ENCODE measurements around the gene ITCH. TPM values are rescaled to one million over a fixed set of nuclear protein-coding genes. Genes with fewer than 3 reads are reported as not detected.
"Not testable (repeated sequence)": the region's sequence is repeated elsewhere in the genome, so short reads cannot be mapped to it uniquely, and the experiment has no call there.

Gene ITCH
- total RNA-seq, 1 donor from 2014 or later: 42.7 TPM

DNA sequence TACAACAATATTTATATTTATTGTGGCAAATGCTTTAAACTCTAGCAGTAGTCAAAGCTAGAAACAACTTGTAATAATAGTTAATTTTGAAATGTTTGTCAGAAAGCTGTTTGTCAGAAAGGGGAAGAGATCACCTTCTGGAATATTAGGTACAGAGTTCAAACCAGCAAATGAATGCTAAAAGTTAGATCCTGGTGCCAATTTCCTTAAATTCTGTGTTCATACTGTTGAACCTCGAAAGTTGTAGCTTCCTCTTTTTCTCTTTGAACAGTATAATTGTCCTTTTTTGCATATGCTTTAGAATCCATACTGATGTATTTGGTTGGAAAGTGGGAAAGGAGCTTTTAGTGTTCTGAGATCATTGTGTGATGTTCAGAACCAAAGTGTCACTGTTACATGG, 22.4 kb downstream of the ITCH start:
- TF ChIP-seq, protein P1, sequence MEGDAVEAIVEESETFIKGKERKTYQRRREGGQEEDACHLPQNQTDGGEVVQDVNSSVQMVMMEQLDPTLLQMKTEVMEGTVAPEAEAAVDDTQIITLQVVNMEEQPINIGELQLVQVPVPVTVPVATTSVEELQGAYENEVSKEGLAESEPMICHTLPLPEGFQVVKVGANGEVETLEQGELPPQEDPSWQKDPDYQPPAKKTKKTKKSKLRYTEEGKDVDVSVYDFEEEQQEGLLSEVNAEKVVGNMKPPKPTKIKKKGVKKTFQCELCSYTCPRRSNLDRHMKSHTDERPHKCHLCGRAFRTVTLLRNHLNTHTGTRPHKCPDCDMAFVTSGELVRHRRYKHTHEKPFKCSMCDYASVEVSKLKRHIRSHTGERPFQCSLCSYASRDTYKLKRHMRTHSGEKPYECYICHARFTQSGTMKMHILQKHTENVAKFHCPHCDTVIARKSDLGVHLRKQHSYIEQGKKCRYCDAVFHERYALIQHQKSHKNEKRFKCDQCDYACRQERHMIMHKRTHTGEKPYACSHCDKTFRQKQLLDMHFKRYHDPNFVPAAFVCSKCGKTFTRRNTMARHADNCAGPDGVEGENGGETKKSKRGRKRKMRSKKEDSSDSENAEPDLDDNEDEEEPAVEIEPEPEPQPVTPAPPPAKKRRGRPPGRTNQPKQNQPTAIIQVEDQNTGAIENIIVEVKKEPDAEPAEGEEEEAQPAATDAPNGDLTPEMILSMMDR (conservative IDR thresholded peaks at IDR 0.05; ENCODE audit: low read depth, low read length): no peak
- H3K4me3 ChIP-seq (ENCODE audit: low read depth, low read length): no peak overlapping the region
- no peak for DNase-seq (ENCODE audit: low read depth)

DNA sequence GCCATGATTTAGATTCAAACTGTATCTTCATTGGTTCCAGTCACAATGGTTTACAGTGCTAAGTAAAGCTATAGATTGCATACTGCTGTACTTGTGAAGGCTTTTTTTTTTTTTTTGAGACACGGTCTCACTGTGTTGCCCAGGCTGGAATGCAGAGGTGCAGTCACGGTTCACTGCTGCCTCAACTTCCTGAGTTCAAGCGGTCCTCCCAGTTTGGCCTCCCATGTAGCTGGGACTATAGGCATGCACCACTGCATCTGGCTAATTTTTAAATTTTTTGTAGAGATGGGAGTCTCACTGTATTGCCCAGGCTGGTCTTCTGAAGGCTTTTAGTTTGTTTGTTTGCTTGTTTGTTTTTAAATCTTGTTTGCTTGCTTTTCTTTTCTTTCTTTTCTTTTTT, 24.9 kb downstream of the ITCH start:
- H3K4me3 ChIP-seq (ENCODE audit: low read depth, low read length): no peak overlapping the region
- DNase-seq (ENCODE audit: low read depth): no peak
- TF ChIP-seq, protein P1 (conservative IDR thresholded peaks at IDR 0.05; ENCODE audit: low read depth, low read length): no peak

DNA sequence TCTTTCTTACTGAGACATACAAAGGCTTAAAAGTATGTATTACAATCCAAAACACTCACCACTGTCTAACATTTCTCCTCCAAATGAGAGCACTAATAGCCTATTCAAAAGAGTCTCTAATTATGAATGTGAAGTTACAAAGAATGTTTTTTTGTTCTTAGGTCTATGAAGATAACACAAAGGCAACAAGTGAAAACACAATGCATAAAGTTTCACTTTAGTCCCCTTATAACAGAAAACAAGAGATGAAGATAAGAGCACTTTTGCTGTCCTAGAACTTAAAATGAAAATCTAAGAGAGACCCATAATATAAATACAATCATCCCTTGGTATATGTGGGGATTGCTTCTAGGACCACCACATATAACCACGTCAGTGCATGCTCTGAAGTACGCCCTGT, 25.6 kb downstream of the ITCH start:
- TF ChIP-seq, protein P1 (conservative IDR thresholded peaks at IDR 0.05; ENCODE audit: low read depth, low read length): no peak
- H3K4me3 ChIP-seq (ENCODE audit: low read depth, low read length): no peak overlapping the region
- DNase-seq (ENCODE audit: low read depth): no peak

DNA sequence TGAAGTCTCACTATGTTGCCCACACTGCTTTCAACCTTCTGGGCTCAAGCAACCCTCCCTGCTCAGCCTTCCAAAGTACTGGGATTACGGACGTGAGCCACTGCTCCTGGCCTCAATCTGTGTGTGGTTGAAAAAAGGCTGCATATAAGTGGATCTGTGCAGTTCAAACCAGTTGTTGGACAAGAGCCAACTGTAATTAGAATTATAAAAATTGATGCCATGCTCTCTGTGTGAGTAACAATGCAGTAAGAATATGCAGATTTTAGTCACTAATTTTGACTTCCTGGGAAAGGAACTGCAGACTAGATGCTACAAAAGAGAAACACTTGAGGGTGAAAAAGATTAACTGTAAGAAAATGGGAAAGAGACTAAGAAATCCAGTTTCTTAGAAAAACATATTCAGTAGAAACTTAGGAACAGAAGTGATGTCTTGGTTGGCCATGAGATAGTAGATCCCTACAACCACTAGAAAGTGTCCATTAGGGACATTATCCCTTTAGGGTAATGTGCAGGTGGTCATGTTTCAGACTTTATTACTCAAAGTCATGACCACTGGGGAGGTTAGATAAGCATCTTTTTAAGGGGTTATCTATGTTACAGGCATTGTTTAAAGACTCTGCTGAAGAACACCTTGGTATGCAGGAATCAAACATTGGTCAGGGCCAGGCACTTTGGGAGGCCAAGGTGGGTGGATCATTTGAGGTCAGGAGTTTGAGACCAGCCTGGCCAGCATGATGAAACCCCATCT, 26.3 kb downstream of the ITCH start:
- no peak for DNase-seq (ENCODE audit: low read depth)
- TF ChIP-seq, protein P1 (conservative IDR thresholded peaks at IDR 0.05; ENCODE audit: low read depth, low read length): no peak
- H3K4me3 ChIP-seq (ENCODE audit: low read depth, low read length): no peak overlapping the region

DNA sequence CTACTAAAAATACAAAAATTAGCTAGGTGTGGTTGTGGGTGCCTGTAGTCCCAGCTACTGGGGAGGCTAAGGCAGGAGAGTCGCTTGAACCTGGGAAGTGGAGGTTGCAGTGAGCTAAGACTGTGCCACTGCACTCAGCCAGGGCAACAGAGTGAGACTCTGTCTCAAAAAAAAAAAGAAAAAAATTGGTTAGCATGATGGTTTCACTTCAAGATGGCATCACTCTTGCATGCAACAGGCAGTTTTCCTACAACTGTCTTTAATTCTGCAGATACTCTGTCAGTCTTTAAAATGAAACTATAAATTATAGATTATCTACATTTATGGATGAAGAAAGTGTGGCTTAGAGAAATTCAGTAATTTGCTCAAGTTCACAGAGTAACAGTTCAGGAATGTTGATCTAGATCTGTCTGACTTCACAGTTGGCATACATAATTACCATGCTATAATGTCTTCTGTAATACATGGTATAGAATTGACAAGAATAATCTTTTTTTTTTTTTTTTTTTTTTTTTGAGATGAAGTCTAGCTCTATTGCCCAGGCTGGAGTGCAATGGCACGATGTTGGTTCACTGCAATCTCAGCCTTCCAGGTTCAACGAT, 27.0 kb downstream of the ITCH start:
- H3K4me3 ChIP-seq (ENCODE audit: low read depth, low read length): no peak overlapping the region
- TF ChIP-seq, protein P1 (conservative IDR thresholded peaks at IDR 0.05; ENCODE audit: low read depth, low read length): no peak
- no peak for DNase-seq (ENCODE audit: low read depth)

DNA sequence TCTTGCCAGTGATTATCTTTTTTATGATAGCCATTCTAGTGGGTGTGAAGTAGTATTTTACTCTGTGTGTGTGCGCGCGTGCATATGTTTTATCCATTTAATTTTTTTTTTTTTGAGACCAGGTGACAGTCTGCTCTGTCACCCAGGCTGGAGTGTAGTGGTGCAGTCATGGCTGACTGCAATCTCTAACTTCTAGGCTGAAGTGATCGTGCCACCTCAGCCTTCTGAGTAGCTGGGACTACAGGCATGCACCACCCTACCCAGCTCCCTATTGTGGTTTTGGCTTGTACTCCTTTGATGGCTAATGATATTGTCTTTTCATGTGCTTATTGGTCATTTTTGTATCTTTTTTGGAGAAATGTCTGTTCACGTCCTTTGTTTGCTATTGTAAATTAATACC, 33.3 kb downstream of the ITCH start:
- TF ChIP-seq, protein P1 (conservative IDR thresholded peaks at IDR 0.05; ENCODE audit: low read depth, low read length): no peak
- no peak for DNase-seq (ENCODE audit: low read depth)
- H3K4me3 ChIP-seq (ENCODE audit: low read depth, low read length): no peak overlapping the region

DNA sequence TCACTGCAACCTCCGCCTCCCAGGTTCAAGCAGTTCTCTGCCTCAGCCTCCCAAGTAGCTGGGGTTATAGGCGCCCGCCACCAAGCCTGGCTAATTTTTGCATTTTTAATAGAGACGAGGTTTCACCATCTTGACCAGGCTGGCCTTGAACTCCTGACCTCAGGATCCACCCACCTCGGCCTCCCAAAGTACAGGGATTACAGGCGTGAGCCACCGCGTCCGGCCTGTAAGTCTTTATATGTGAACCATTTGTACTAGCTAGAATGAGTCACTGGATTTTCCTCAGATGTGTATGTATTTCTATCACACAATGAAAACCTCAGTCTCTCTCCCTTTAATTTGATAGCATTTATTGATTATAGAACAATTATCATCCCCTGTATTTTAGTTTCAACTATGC, 34.0 kb downstream of the ITCH start:
- TF ChIP-seq, protein P1 (conservative IDR thresholded peaks at IDR 0.05; ENCODE audit: low read depth, low read length): no peak
- no peak for DNase-seq (ENCODE audit: low read depth)
- no peak overlapping the region for H3K4me3 ChIP-seq (ENCODE audit: low read depth, low read length)

DNA sequence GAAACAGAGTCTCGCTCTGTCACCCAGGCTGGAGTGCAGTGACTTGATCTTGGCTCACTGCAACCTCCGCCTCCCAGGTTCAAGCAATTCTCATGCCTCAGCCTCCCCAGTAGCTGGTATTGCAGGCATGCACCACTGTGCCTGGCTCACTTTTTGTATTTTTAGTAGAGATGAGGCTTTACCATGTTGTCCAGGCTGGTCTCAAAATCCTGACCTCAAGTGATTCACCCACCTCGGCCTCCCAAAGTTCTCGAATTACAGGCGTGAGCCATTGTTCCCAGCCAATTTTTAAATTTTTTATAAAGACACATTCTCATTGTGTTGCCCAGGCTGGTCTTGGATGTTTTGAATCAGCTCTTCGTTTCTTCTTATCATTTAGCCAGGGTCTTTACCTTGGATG, 37.7 kb downstream of the ITCH start:
- not testable (repeated sequence) for DNase-seq (ENCODE audit: low read depth)

More for the DNA sequence above, 37.7 kb downstream of the ITCH start:
- H3K4me3 ChIP-seq (ENCODE audit: low read depth, low read length): not testable (repeated sequence)
